Skin epidermis (tissue), 12 donors: ENCODE data around the gene ZNF689.
"Not testable (repeated sequence)": the region's sequence is repeated elsewhere in the genome, so short reads cannot be mapped to it uniquely, and the experiment has no call there.

ENCODE experiments used
- H3K27ac ChIP-seq, 21 experiments: fragments of 200-600 bp; sonication (generic) in 11 of 21; one replicate each; pipeline ENCODE4 v1.5.0; 2020; ENCODE audit warnings: mild to moderate bottlenecking in 3 of 21, inconsistent platforms in 2 of 21, moderate library complexity in 2 of 21
- H3K4me3 ChIP-seq, 7 experiments: fragments of 200-600 bp; sonication (generic) in 2 of 7; one replicate each; pipeline ENCODE4 v1.5.0; 2020; ENCODE audit warnings: inconsistent platforms in 2 of 7, mild to moderate bottlenecking in 2 of 7, moderate library complexity in 1 of 7

Gene ZNF689

GRCh38 chr16:30604316-30604947 lies 5.8 kb downstream of the ZNF689 start:
- peak overlapping the region in 6 of 21 experiments; percentile 32 to 66 (median 52) for H3K27ac ChIP-seq
- H3K4me3 ChIP-seq, result no peak overlapping the region

DNA sequence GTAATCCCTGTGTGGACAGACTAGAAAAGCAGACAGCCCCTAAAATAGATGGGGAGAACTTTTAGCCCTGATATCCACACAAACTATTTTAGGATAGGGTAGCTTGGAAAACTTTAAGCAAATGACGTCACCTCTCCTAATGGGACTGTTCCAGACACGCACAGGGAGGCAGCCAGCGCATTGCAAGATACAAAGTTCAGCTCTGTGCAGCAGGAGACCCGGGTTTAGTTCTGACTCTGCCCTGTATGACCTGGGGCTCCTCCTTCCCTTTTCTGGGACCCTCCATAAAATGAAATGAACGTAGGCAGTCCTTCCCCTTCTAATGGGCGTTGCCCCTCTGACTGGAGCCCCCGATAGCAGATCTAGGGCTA lies 6.3 kb downstream of the ZNF689 start:
- H3K4me3 ChIP-seq, result no peak overlapping the region
- peak overlapping the region in 8 of 21 experiments; percentile 22 to 68 (median 49) for H3K27ac ChIP-seq

- peak overlapping the region in 16 of 21 experiments; percentile 18 to 71 (median 54) for H3K27ac ChIP-seq
- H3K4me3 ChIP-seq, result no peak overlapping the region
Measured at GRCh38 chr16:30602616-30603277, 7.4 kb downstream of the ZNF689 start.

DNA sequence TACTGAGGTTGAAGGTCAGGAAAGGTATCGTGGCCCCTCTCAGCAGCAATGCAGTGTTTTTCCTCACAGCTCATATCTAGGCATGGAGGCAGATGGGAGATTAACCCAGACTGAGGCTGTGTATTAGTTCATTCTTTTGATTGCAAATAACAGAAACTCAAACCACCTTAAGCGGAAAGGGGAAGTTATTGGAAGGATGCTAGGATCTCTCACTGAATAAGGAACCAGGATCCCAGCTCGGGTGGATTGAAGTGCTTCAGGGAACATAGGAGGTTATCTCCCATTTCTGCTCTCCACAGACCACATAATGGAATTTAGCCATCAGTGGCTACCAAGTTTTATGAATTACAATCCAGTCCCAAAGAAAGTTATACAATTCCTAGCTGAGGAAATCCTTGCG lies 8.2 kb downstream of the ZNF689 start:
- Histone ChIP-seq H3K4me3 (no peak overlapping the region), H3K27ac (peak overlapping the region in 7 of 21 experiments; percentile 40 to 68 (median 64))

DNA sequence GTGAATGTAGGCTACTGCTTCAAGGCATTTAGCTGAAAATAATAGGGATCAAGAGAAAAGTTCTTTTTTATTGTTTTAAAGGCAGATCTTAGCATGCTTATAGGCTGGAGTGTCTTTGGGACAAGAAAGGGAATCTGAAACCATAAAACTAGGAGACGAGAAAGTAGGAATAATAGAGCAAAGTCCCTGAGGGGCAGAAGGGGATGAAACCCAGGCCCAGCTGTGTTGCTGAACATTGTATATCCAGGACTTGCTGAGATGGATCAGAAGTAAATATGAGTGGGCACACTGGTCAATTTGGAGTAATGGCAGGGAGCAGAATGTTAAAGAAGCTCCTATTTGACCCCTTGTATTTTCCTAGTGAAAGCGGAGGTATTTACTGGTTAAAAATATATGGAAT lies 9.3 kb downstream of the ZNF689 start:
- H3K4me3 ChIP-seq, result no peak overlapping the region
- no peak overlapping the region for H3K27ac ChIP-seq

GRCh38 chr16:30600215-30600614 lies 10.0 kb downstream of the ZNF689 start:
- Histone ChIP-seq H3K4me3 (no peak overlapping the region), H3K27ac (no peak overlapping the region)

GRCh38 chr16:30592871-30593270 lies 17.3 kb downstream of the ZNF689 start:
- no peak overlapping the region for H3K27ac ChIP-seq
- no peak overlapping the region for H3K4me3 ChIP-seq

- H3K27ac ChIP-seq, result not testable (repeated sequence)
Measured at GRCh38 chr16:30590869-30591268, 19.3 kb downstream of the ZNF689 start.

GRCh38 chr16:30589582-30589981 lies 20.6 kb downstream of the ZNF689 start:
- not testable (repeated sequence) for H3K4me3 ChIP-seq, H3K27ac ChIP-seq

More at GRCh38 chr16:30590869-30591268, 19.3 kb downstream of the ZNF689 start:
- H3K4me3 ChIP-seq, result not testable (repeated sequence)

DNA sequence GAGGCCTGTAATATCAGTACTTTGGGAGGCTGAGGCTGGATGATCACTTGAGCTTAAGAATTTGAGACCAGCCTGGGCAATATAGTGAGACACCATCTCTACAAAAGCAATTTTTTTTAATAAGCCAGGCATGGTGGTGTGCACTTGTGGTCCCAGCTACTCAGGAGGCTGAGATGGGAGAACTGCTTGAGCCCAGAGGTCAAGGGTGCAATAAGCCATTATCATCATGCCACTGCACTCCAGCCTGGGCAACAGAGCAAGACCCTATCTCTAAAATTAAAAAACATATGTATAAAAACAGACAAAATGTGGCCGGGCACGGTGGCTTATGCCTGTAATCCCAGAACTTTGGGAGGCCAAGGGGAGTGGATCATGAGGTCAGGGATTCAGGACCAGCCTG lies 21.5 kb downstream of the ZNF689 start:
- H3K27ac ChIP-seq, result no peak overlapping the region
- no peak overlapping the region for H3K4me3 ChIP-seq

DNA sequence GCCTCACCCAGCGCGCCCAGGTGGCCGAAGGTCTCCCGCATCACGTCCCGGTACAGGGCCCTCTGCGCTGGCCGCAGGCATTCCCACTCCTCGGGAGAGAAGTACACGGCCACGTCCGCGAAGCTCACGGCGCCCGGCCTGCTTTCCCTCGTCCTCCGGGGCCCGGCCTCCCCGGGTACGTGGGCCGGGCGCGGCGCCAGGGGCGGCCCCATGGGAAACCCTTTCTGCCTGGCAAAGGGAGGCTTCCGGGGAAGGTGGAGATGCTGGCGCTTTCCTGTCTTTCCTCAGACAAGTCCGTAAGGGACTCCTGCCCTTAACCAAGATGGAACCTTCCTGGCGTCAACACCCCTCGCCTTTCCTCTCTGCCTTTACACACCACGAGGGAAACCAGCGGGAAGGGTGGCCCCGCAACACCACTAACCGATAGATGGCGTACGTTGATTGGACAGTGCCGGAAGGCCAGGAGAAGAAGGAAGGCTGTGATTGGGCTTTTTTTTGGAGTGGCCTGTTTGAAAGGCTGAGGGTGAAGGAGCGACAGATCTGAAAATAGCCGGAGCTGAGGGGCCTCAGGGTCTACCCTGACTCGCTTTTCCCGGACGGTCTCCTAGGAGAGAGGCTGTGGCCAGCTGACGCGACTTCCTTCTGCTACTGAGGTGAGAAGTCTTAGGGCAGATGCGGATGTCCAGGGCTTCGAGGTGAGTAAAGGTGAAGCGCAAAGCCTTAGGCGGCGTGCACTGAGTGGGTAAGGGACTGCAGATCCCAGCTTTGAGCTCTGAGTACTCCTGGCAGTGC lies 24.6 kb downstream of the ZNF689 start, which contains the start of gene ZNF785:
Gene ZNF785, minus strand, starts transcription at position 298 of the 792 bp plus-strand sequence. Its CDS starts 86 bp downstream, at position 212.
- H3K27ac ChIP-seq, result peak within 1 kb of the TSS; percentile 64 to 97 (median 92)
- H3K4me3 ChIP-seq, result peak within 1 kb of the TSS; percentile 58 to 84 (median 70)

DNA sequence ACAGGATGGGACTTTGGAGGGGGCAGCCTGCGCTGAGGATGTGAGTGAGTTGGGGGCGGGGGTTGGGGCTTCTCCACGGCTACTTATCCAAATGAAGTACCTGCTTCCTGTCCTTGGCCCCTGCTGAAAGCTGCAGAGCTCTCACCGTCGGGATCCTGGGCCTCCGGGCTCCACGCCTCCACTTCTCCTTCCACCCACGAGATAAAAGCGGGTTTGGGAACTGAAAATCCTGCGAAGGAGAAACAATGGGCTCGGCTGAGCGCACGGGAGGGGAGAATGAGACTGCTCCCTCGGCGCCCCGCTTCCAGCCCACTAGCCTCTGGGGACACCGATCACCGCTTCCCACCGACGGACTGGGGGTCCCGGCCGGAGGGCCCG lies 25.2 kb downstream of the ZNF689 start:
- peak overlapping the region; percentile 64 to 97 (median 92) for H3K27ac ChIP-seq
- H3K4me3 ChIP-seq, result peak overlapping the region; percentile 58 to 84 (median 70)

- Histone ChIP-seq H3K4me3 (no peak overlapping the region), H3K27ac (no peak overlapping the region)
Measured at GRCh38 chr16:30582611-30583340, 27.4 kb downstream of the ZNF689 start.

GRCh38 chr16:30581457-30581856 lies 28.7 kb downstream of the ZNF689 start:
- Histone ChIP-seq H3K27ac (no peak overlapping the region), H3K4me3 (no peak overlapping the region)

- no peak overlapping the region for H3K4me3 ChIP-seq
- H3K27ac ChIP-seq, result no peak overlapping the region
Measured at GRCh38 chr16:30574678-30575077, 35.5 kb downstream of the ZNF689 start.

- H3K4me3 ChIP-seq, result peak within 1 kb of the TSS; percentile 37 to 84 (median 66)
- H3K27ac ChIP-seq, result peak within 1 kb of the TSS; percentile 91 to 100 (median 98)
Measured at GRCh38 chr16:30571445-30572322, 38.5 kb downstream of the ZNF689 start, which contains the start of gene ZNF688. ZNF688 (minus strand) TSS chr16:30571714; CDS start chr16:30571629, 85 bp downstream.

GRCh38 chr16:30570636-30571444 lies 39.3 kb downstream of the ZNF689 start:
- H3K4me3 ChIP-seq, result peak overlapping the region; percentile 37 to 84 (median 66)
- peak overlapping the region; percentile 91 to 100 (median 98) for H3K27ac ChIP-seq
